SK-N-SH treated with all-trans-retinoic acid at 6 μM for 48 hours (cell line): ENCODE data around the gene DPF3.

Source experiments
- ATAC-seq: fragments of 200-7000 bp; cut with Tn5 transposase; 3 replicates; pipeline ENCODE4 v1.9.1; 2020; ENCODE audit warnings: mild to moderate bottlenecking, moderate library complexity
- ARNTL ChIP-seq: fragments of 450-650 bp; formaldehyde crosslinking; IDR thresholded peaks from 2 replicates; pipeline ENCODE4 v1.5.0; 2020; ENCODE audit warnings: low read depth, mild to moderate bottlenecking, moderate library complexity, borderline replicate concordance
- BACH2 ChIP-seq: fragments of 250-450 bp; sonication (Bioruptor Pico); IDR thresholded peaks from 2 replicates; pipeline ENCODE4 v1.9.0; 2021; ENCODE audit warnings: mild to moderate bottlenecking, borderline replicate concordance
- CSDC2 ChIP-seq: fragments of 250-450 bp; sonication (Bioruptor Pico); IDR thresholded peaks from 2 replicates; pipeline ENCODE4 v1.5.0; 2020; ENCODE audit warnings: mild to moderate bottlenecking, moderate library complexity
- ESRRG ChIP-seq: fragments of 250-450 bp; sonication (Bioruptor Pico); IDR thresholded peaks from 2 replicates; pipeline ENCODE4 v1.6.1; 2021; ENCODE audit warnings: mild to moderate bottlenecking
- GLIS3 ChIP-seq: fragments of 250-450 bp; sonication (Bioruptor Pico); IDR thresholded peaks from 2 replicates; pipeline ENCODE4 v1.5.0; 2020; ENCODE audit warnings: mild to moderate bottlenecking, moderate library complexity
- ISL1 ChIP-seq: fragments of 250-450 bp; sonication (Bioruptor Pico); IDR thresholded peaks from 2 replicates; pipeline ENCODE4 v2.1.2; 2022; ENCODE audit warnings: mild to moderate bottlenecking, moderate library complexity
- OSR1 ChIP-seq: fragments of 250-450 bp; sonication (Bioruptor Pico); IDR thresholded peaks from 2 replicates; pipeline ENCODE4 v1.8.0; 2022; ENCODE audit warnings: moderate library complexity, mild to moderate bottlenecking, inconsistent platforms
- PPARA ChIP-seq: fragments of 250-450 bp; sonication (Bioruptor Pico); IDR thresholded peaks from 2 replicates; pipeline ENCODE4 v1.5.0; 2020; ENCODE audit warnings: mild to moderate bottlenecking, borderline replicate concordance
- RARB ChIP-seq: fragments of 250-450 bp; sonication (Bioruptor Pico); IDR thresholded peaks from 2 replicates; pipeline ENCODE4 v1.8.0; 2021; ENCODE audit warnings: mild to moderate bottlenecking, moderate library complexity
- SNAI2 ChIP-seq: fragments of 250-450 bp; sonication (Bioruptor Pico); IDR thresholded peaks from 2 replicates; pipeline ENCODE4 v1.5.0; 2020; ENCODE audit warnings: mild to moderate bottlenecking, moderate library complexity
- TOX ChIP-seq: fragments of 250-450 bp; sonication (Bioruptor Pico); IDR thresholded peaks from 2 replicates; pipeline ENCODE4 v1.8.0; 2021; ENCODE audit warnings: mild to moderate bottlenecking, moderate library complexity, borderline replicate concordance
- ZC3H10 ChIP-seq: fragments of 250-450 bp; sonication (Bioruptor Pico); IDR thresholded peaks from 2 replicates; pipeline ENCODE4 v1.5.1; 2021; ENCODE audit warnings: mild to moderate bottlenecking, moderate library complexity
- ZFP3 ChIP-seq: fragments of 250-450 bp; sonication (Bioruptor Pico); IDR thresholded peaks from 2 replicates; pipeline ENCODE4 v1.5.0; 2020; ENCODE audit warnings: mild to moderate bottlenecking, moderate library complexity
- ZNF565 ChIP-seq: fragments of 450-650 bp; formaldehyde crosslinking; conservative IDR thresholded peaks from 2 replicates; pipeline ENCODE4 v1.5.0; 2020; ENCODE audit warnings: low read depth, mild to moderate bottlenecking, moderate library complexity
- ZNF70 ChIP-seq: fragments of 450-650 bp; formaldehyde crosslinking; IDR thresholded peaks from 2 replicates; pipeline ENCODE4 v1.5.0; 2020; ENCODE audit warnings: mild to moderate bottlenecking, moderate library complexity
- ZNF8 ChIP-seq: fragments of 450-650 bp; formaldehyde crosslinking; IDR thresholded peaks from 2 replicates; pipeline ENCODE4 v1.5.0; 2020; ENCODE audit warnings: mild to moderate bottlenecking, moderate library complexity
- TF ChIP-seq, protein P1 (sequence below): fragments of 250-450 bp; sonication (Bioruptor Pico); IDR thresholded peaks from 2 replicates; pipeline ENCODE4 v1.8.0; 2021; ENCODE audit warnings: low read depth, mild to moderate bottlenecking, moderate library complexity, borderline replicate concordance
- TF ChIP-seq, protein P2 (sequence below): fragments of 250-450 bp; sonication (Bioruptor Pico); IDR thresholded peaks from 2 replicates; pipeline ENCODE4 v1.5.1; 2021; ENCODE audit warnings: mild to moderate bottlenecking, moderate library complexity
- TF ChIP-seq, protein P3 (sequence below): fragments of 250-450 bp; sonication (Bioruptor Pico); IDR thresholded peaks from 2 replicates; pipeline ENCODE4 v1.5.0; 2020; ENCODE audit warnings: mild to moderate bottlenecking, moderate library complexity
- TF ChIP-seq, protein P4 (sequence below): fragments of 250-450 bp; sonication (Bioruptor Pico); IDR thresholded peaks from 2 replicates; pipeline ENCODE4 v1.8.0; 2020; ENCODE audit warnings: mild to moderate bottlenecking, moderate library complexity, borderline replicate concordance

Gene DPF3

DNA sequence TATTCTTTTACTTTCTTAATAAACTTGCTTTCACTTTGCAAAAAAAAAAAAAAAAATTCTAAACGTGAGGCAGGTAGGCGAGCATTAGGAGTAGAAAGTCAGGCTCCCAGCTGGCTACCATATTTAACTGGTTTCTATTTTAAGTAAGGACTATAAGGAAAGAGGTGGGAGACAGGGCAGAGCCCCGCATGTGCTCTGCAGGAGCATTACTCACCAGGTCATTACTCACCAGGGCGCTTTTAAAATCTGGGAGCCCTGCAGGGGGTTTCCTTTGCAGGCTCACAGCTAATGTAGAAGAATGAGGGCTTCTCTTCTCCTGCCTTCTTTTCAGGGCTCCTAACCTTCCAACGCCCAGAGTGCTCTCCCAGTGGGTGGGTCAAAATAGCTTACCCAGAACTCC, 14.0 kb upstream of the DPF3 start:
- TF ChIP-seq ISL1 (CRISPR knock-in tag) = no peak
- TF ChIP-seq ZNF70 = no peak
- no peak for TF ChIP-seq TOX (CRISPR knock-in tag)
- TF ChIP-seq ZNF565 (CRISPR knock-in tag) = no peak
- TF ChIP-seq ZFP3 = no peak
- TF ChIP-seq SNAI2 (CRISPR knock-in tag) = no peak
- TF ChIP-seq ESRRG (CRISPR knock-in tag) = no peak
- no peak for TF ChIP-seq BACH2 (CRISPR knock-in tag)
- TF ChIP-seq ARNTL (CRISPR knock-in tag) = no peak
- no peak for TF ChIP-seq GLIS3 (CRISPR knock-in tag)
- no peak for TF ChIP-seq ZNF8 (CRISPR knock-in tag)
- TF ChIP-seq, protein P1, sequence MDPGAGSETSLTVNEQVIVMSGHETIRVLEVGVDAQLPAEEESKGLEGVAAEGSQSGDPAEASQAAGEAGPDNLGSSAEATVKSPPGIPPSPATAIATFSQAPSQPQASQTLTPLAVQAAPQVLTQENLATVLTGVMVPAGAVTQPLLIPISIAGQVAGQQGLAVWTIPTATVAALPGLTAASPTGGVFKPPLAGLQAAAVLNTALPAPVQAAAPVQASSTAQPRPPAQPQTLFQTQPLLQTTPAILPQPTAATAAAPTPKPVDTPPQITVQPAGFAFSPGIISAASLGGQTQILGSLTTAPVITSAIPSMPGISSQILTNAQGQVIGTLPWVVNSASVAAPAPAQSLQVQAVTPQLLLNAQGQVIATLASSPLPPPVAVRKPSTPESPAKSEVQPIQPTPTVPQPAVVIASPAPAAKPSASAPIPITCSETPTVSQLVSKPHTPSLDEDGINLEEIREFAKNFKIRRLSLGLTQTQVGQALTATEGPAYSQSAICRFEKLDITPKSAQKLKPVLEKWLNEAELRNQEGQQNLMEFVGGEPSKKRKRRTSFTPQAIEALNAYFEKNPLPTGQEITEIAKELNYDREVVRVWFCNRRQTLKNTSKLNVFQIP (CRISPR knock-in tag) = no peak
- TF ChIP-seq, all 23 proteins: peak for 0
- ATAC-seq = peak; percentile 29; the same call in 1 of the 3 replicates

DNA sequence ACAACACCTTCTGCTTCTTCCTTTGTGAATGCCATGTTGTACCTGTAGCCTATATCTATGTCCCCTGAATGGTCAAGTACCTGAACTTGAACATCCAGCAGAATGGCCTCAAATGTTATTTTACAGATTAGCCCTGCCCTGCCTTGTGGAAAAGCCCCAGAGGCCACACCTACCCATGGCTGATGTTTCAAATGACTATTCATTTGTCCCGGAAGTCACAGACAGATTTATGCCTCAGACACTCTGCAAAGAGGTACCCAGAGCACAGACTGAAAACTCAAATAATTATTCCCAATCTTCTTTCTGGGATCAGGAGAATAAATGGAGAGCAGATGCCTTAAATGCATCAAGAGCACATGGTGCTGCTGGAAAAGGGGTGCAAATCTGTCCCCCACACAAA, 13.0 kb upstream of the DPF3 start:
- no peak for TF ChIP-seq ARNTL (CRISPR knock-in tag)
- TF ChIP-seq TOX (CRISPR knock-in tag) = no peak
- TF ChIP-seq, protein P2, sequence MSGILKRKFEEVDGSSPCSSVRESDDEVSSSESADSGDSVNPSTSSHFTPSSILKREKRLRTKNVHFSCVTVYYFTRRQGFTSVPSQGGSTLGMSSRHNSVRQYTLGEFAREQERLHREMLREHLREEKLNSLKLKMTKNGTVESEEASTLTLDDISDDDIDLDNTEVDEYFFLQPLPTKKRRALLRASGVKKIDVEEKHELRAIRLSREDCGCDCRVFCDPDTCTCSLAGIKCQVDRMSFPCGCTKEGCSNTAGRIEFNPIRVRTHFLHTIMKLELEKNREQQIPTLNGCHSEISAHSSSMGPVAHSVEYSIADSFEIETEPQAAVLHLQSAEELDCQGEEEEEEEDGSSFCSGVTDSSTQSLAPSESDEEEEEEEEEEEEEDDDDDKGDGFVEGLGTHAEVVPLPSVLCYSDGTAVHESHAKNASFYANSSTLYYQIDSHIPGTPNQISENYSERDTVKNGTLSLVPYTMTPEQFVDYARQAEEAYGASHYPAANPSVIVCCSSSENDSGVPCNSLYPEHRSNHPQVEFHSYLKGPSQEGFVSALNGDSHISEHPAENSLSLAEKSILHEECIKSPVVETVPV (CRISPR knock-in tag) = no peak
- no peak for TF ChIP-seq PPARA
- TF ChIP-seq, protein P3, sequence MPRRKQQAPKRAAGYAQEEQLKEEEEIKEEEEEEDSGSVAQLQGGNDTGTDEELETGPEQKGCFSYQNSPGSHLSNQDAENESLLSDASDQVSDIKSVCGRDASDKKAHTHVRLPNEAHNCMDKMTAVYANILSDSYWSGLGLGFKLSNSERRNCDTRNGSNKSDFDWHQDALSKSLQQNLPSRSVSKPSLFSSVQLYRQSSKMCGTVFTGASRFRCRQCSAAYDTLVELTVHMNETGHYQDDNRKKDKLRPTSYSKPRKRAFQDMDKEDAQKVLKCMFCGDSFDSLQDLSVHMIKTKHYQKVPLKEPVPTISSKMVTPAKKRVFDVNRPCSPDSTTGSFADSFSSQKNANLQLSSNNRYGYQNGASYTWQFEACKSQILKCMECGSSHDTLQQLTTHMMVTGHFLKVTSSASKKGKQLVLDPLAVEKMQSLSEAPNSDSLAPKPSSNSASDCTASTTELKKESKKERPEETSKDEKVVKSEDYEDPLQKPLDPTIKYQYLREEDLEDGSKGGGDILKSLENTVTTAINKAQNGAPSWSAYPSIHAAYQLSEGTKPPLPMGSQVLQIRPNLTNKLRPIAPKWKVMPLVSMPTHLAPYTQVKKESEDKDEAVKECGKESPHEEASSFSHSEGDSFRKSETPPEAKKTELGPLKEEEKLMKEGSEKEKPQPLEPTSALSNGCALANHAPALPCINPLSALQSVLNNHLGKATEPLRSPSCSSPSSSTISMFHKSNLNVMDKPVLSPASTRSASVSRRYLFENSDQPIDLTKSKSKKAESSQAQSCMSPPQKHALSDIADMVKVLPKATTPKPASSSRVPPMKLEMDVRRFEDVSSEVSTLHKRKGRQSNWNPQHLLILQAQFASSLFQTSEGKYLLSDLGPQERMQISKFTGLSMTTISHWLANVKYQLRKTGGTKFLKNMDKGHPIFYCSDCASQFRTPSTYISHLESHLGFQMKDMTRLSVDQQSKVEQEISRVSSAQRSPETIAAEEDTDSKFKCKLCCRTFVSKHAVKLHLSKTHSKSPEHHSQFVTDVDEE (CRISPR knock-in tag) = no peak
- no peak for TF ChIP-seq CSDC2 (CRISPR knock-in tag)
- TF ChIP-seq OSR1 (CRISPR knock-in tag) = no peak
- no peak for TF ChIP-seq ZNF70
- no peak for TF ChIP-seq ZFP3
- TF ChIP-seq GLIS3 (CRISPR knock-in tag) = no peak
- TF ChIP-seq ZNF565 (CRISPR knock-in tag) = no peak
- TF ChIP-seq, protein P1 (CRISPR knock-in tag) = no peak
- TF ChIP-seq, protein P4, sequence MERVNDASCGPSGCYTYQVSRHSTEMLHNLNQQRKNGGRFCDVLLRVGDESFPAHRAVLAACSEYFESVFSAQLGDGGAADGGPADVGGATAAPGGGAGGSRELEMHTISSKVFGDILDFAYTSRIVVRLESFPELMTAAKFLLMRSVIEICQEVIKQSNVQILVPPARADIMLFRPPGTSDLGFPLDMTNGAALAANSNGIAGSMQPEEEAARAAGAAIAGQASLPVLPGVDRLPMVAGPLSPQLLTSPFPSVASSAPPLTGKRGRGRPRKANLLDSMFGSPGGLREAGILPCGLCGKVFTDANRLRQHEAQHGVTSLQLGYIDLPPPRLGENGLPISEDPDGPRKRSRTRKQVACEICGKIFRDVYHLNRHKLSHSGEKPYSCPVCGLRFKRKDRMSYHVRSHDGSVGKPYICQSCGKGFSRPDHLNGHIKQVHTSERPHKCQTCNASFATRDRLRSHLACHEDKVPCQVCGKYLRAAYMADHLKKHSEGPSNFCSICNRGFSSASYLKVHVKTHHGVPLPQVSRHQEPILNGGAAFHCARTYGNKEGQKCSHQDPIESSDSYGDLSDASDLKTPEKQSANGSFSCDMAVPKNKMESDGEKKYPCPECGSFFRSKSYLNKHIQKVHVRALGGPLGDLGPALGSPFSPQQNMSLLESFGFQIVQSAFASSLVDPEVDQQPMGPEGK (CRISPR knock-in tag) = no peak
- no peak for TF ChIP-seq ZC3H10 (CRISPR knock-in tag)
- no peak for TF ChIP-seq ESRRG (CRISPR knock-in tag)
- peak; percentile 10; the same call in 2 of the 3 replicates for ATAC-seq

DNA sequence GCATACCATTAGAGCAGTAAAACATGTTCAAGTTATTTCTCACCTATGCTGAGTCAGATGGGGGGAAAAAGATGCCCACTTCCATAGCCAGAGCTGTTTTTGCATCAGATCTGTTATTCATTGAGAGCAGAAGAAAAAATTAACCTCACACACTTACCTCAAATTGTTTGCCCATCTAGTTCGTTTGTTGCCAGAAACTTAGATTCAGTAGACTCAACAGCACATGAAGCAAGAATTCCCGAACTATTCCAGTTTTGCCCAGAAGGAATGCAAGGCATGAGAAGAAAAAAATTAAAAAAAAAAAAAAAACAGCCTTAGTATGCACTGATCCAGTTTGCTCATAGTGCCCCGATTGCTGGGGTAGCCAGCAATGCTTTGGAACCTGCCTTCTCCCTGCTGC, 12.4 kb upstream of the DPF3 start:
- peak; percentile 76 for ATAC-seq
- TF ChIP-seq PPARA (no peak), RARB (CRISPR knock-in tag) (no peak), ZNF8 (CRISPR knock-in tag) (no peak), BACH2 (CRISPR knock-in tag) (no peak), GLIS3 (CRISPR knock-in tag) (no peak), ARNTL (CRISPR knock-in tag) (no peak), ESRRG (CRISPR knock-in tag) (no peak), ZNF70 (no peak), ISL1 (CRISPR knock-in tag) (no peak), CSDC2 (CRISPR knock-in tag) (no peak)
- TF ChIP-seq, protein P2 (CRISPR knock-in tag) = no peak
